WTC11 (cell line): ENCODE results near the gene LMF1. TPM values are rescaled to one million over a fixed set of nuclear protein-coding genes. Genes with fewer than 3 reads are reported as not detected.

ENCODE experiments used
- ATAC-seq: fragments of 200-7000 bp; cut with Tn5 transposase; 2 replicates; pipeline ENCODE4 v1.10.0; 2021; ENCODE audit warnings: mild to moderate bottlenecking, moderate library complexity
- CTCF ChIA-PET: fragments of 300-600 bp; sonication (Branson Sonifier 250); formaldehyde crosslinking; loops from one replicate; lab custom pipeline; 2021; ENCODE audit warnings: antibody characterized with exemption; lab: Charles Lee
- POLR2A ChIA-PET: fragments of 350-600 bp; sonication (Branson Sonifier 250); formaldehyde crosslinking; loops from one replicate; lab custom pipeline; 2021; ENCODE audit warnings: antibody characterized with exemption; lab: Charles Lee
- DNase-seq: peaks from one replicate; pipeline ENCODE4 v3.0.0; 2021; ENCODE audit warnings: low spot score
- H3K27ac Mint-ChIP-seq: 2 replicates; pipeline ENCODE4 v1.8.0; 2021; ENCODE audit warnings: mixed read lengths
- H3K27me3 Mint-ChIP-seq: 2 replicates; pipeline ENCODE4 v1.8.0; 2021; ENCODE audit warnings: low read depth, mild to moderate bottlenecking, moderate library complexity, mixed read lengths
- H3K36me3 Mint-ChIP-seq: 2 replicates; pipeline ENCODE4 v1.8.0; 2021; ENCODE audit warnings: mixed read lengths
- H3K4me1 Mint-ChIP-seq: 2 replicates; pipeline ENCODE4 v1.8.0; 2022; ENCODE audit warnings: mixed read lengths
- H3K4me3 Mint-ChIP-seq: 2 replicates; pipeline ENCODE4 v1.8.0; 2021; ENCODE audit warnings: mild to moderate bottlenecking, moderate library complexity, mixed read lengths
- H3K9me3 Mint-ChIP-seq: 2 replicates; pipeline ENCODE4 v1.8.0; 2021; ENCODE audit warnings: mixed read lengths
- CBFB ChIP-seq: sonication (generic); formaldehyde crosslinking; IDR thresholded peaks from 2 replicates; pipeline ENCODE4 v1.8.1; 2022; ENCODE audit warnings: mild to moderate bottlenecking, low read depth, missing genetic modification reagents
- E2F4 ChIP-seq: sonication (generic); formaldehyde crosslinking; IDR thresholded peaks from 2 replicates; pipeline ENCODE4 v1.8.1; 2022; ENCODE audit warnings: low read depth, mild to moderate bottlenecking, moderate library complexity, missing genetic modification reagents, borderline replicate concordance
- ELF4 ChIP-seq: sonication (generic); formaldehyde crosslinking; IDR thresholded peaks from 2 replicates; pipeline ENCODE4 v1.8.1; 2022; ENCODE audit warnings: low read depth, mild to moderate bottlenecking, moderate library complexity, missing genetic modification reagents
- EMX1 ChIP-seq: fragments of 250-450 bp; sonication (Bioruptor Pico); IDR thresholded peaks from 2 replicates; pipeline ENCODE4 v1.8.0; 2021; ENCODE audit warnings: mild to moderate bottlenecking
- NFYB ChIP-seq: sonication (generic); formaldehyde crosslinking; conservative IDR thresholded peaks from 2 replicates; pipeline ENCODE4 v1.8.0; 2022; ENCODE audit warnings: low read depth, missing genetic modification reagents
- RORB ChIP-seq: fragments of 250-450 bp; sonication (Bioruptor Pico); IDR thresholded peaks from 2 replicates; pipeline ENCODE4 v1.9.0; 2021; ENCODE audit warnings: mild to moderate bottlenecking
- SP1 ChIP-seq: sonication (generic); formaldehyde crosslinking; conservative IDR thresholded peaks from 2 replicates; pipeline ENCODE4 v1.8.1; 2022; ENCODE audit warnings: missing genetic modification reagents
- TEAD4 ChIP-seq: sonication (generic); formaldehyde crosslinking; IDR thresholded peaks from 2 replicates; pipeline ENCODE4 v1.8.0; 2022; ENCODE audit warnings: mild to moderate bottlenecking, missing genetic modification reagents
- TP53 ChIP-seq: sonication (generic); formaldehyde crosslinking; IDR thresholded peaks from 2 replicates; pipeline ENCODE4 v1.8.1; 2023; ENCODE audit warnings: mild to moderate bottlenecking, missing genetic modification reagents
- ZNF121 ChIP-seq: sonication (generic); formaldehyde crosslinking; IDR thresholded peaks from 2 replicates; pipeline ENCODE4 v1.8.0; 2023; ENCODE audit warnings: missing genetic modification reagents
- ZNF219 ChIP-seq: sonication (generic); formaldehyde crosslinking; IDR thresholded peaks from 2 replicates; pipeline ENCODE4 v1.8.0; 2023; ENCODE audit warnings: missing genetic modification reagents, mild to moderate bottlenecking, borderline replicate concordance
- ZNF396 ChIP-seq: fragments of 250-450 bp; sonication (Bioruptor Pico); IDR thresholded peaks from 2 replicates; pipeline ENCODE4 v1.8.0; 2021; ENCODE audit warnings: mild to moderate bottlenecking, moderate library complexity, borderline replicate concordance
- ZNF416 ChIP-seq: fragments of 250-450 bp; sonication (Bioruptor Pico); IDR thresholded peaks from 2 replicates; pipeline ENCODE4 v1.9.0; 2021; ENCODE audit warnings: mild to moderate bottlenecking, inconsistent platforms
- ZNF671 ChIP-seq: fragments of 250-450 bp; sonication (Bioruptor Pico); IDR thresholded peaks from 2 replicates; pipeline ENCODE4 v1.8.0; 2021; ENCODE audit warnings: mild to moderate bottlenecking
- ZSCAN18 ChIP-seq: fragments of 250-450 bp; sonication (Bioruptor Pico); IDR thresholded peaks from 2 replicates; pipeline ENCODE4 v2.1.2; 2022; ENCODE audit warnings: mild to moderate bottlenecking, moderate library complexity
- total RNA-seq: library from RNA; stranded (reverse); gene quantifications from 3 replicates; pipeline ENCODE4 v1.2.3, GENCODE V29; 2021
- TF ChIP-seq, protein P1 (sequence below): sonication (generic); formaldehyde crosslinking; IDR thresholded peaks from 2 replicates; pipeline ENCODE4 v1.8.1; 2022; ENCODE audit warnings: mild to moderate bottlenecking, moderate library complexity, missing genetic modification reagents
- TF ChIP-seq, protein P2 (sequence below): sonication (generic); formaldehyde crosslinking; IDR thresholded peaks from 2 replicates; pipeline ENCODE4 v1.8.1; 2023; ENCODE audit warnings: mild to moderate bottlenecking, missing genetic modification reagents
- TF ChIP-seq, protein P3 (sequence below): sonication (generic); formaldehyde crosslinking; IDR thresholded peaks from 2 replicates; pipeline ENCODE4 v1.8.0; 2022; ENCODE audit warnings: mild to moderate bottlenecking, missing genetic modification reagents
- TF ChIP-seq, protein P4 (sequence below): sonication (generic); formaldehyde crosslinking; IDR thresholded peaks from 2 replicates; pipeline ENCODE4 v1.8.1; 2023; ENCODE audit warnings: mild to moderate bottlenecking, missing genetic modification reagents, borderline replicate concordance

LMF1 gene
- total RNA-seq, 1 experiment from 2014 or later: 10.5 TPM

GRCh38 chr16:967077-967541 lies 3.7 kb downstream of the LMF1 start:
- DNase-seq: no peak
- no peaks in the 10 kb centered on the region; the same call in 1 of the 2 replicates for H3K9me3 Mint-ChIP-seq
- H3K4me3 Mint-ChIP-seq: no peak overlapping the region
- peaks cover 14% of the 10 kb centered on the region for H3K27me3 Mint-ChIP-seq
- H3K4me1 Mint-ChIP-seq: peaks cover 12% of the 10 kb centered on the region
- ChIA-PET CTCF (no interaction called here), POLR2A (interaction anchor here (0.5 kb wide), 1 partner anchor 302 kb away, joined by 3 read pairs; no protein-coding TSS in a partner anchor)
- H3K27ac Mint-ChIP-seq: no peak overlapping the region
- no peak for TF ChIP-seq ELF4 (CRISPR knock-in tag)
- TF ChIP-seq ZNF416: no peak
- TF ChIP-seq, protein P1, sequence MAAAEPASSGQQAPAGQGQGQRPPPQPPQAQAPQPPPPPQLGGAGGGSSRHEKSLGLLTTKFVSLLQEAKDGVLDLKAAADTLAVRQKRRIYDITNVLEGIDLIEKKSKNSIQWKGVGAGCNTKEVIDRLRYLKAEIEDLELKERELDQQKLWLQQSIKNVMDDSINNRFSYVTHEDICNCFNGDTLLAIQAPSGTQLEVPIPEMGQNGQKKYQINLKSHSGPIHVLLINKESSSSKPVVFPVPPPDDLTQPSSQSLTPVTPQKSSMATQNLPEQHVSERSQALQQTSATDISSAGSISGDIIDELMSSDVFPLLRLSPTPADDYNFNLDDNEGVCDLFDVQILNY: no peak
- TF ChIP-seq ZNF396: no peak
- TF ChIP-seq, protein P2, sequence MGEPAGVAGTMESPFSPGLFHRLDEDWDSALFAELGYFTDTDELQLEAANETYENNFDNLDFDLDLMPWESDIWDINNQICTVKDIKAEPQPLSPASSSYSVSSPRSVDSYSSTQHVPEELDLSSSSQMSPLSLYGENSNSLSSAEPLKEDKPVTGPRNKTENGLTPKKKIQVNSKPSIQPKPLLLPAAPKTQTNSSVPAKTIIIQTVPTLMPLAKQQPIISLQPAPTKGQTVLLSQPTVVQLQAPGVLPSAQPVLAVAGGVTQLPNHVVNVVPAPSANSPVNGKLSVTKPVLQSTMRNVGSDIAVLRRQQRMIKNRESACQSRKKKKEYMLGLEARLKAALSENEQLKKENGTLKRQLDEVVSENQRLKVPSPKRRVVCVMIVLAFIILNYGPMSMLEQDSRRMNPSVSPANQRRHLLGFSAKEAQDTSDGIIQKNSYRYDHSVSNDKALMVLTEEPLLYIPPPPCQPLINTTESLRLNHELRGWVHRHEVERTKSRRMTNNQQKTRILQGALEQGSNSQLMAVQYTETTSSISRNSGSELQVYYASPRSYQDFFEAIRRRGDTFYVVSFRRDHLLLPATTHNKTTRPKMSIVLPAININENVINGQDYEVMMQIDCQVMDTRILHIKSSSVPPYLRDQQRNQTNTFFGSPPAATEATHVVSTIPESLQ (CRISPR knock-in tag): no peak
- TF ChIP-seq ZNF671 (CRISPR knock-in tag): no peak
- no peak for TF ChIP-seq TP53 (CRISPR knock-in tag)
- TF ChIP-seq, protein P3, sequence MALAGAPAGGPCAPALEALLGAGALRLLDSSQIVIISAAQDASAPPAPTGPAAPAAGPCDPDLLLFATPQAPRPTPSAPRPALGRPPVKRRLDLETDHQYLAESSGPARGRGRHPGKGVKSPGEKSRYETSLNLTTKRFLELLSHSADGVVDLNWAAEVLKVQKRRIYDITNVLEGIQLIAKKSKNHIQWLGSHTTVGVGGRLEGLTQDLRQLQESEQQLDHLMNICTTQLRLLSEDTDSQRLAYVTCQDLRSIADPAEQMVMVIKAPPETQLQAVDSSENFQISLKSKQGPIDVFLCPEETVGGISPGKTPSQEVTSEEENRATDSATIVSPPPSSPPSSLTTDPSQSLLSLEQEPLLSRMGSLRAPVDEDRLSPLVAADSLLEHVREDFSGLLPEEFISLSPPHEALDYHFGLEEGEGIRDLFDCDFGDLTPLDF (CRISPR knock-in tag): no peak
- TF ChIP-seq, protein P4, sequence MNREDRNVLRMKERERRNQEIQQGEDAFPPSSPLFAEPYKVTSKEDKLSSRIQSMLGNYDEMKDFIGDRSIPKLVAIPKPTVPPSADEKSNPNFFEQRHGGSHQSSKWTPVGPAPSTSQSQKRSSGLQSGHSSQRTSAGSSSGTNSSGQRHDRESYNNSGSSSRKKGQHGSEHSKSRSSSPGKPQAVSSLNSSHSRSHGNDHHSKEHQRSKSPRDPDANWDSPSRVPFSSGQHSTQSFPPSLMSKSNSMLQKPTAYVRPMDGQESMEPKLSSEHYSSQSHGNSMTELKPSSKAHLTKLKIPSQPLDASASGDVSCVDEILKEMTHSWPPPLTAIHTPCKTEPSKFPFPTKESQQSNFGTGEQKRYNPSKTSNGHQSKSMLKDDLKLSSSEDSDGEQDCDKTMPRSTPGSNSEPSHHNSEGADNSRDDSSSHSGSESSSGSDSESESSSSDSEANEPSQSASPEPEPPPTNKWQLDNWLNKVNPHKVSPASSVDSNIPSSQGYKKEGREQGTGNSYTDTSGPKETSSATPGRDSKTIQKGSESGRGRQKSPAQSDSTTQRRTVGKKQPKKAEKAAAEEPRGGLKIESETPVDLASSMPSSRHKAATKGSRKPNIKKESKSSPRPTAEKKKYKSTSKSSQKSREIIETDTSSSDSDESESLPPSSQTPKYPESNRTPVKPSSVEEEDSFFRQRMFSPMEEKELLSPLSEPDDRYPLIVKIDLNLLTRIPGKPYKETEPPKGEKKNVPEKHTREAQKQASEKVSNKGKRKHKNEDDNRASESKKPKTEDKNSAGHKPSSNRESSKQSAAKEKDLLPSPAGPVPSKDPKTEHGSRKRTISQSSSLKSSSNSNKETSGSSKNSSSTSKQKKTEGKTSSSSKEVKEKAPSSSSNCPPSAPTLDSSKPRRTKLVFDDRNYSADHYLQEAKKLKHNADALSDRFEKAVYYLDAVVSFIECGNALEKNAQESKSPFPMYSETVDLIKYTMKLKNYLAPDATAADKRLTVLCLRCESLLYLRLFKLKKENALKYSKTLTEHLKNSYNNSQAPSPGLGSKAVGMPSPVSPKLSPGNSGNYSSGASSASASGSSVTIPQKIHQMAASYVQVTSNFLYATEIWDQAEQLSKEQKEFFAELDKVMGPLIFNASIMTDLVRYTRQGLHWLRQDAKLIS (CRISPR knock-in tag): no peak
- no peak for TF ChIP-seq ZSCAN18 (CRISPR knock-in tag)
- no peak for TF ChIP-seq RORB (CRISPR knock-in tag)
- no peak for TF ChIP-seq CBFB (CRISPR knock-in tag)
- no peak for TF ChIP-seq E2F4 (CRISPR knock-in tag)
- TF ChIP-seq ZNF219 (CRISPR knock-in tag): no peak
- no peak for TF ChIP-seq TEAD4 (CRISPR knock-in tag)
- TF ChIP-seq ZNF121 (CRISPR knock-in tag): no peak
- TF ChIP-seq NFYB (CRISPR knock-in tag): no peak
- no peak for TF ChIP-seq SP1 (CRISPR knock-in tag)
- TF ChIP-seq EMX1 (CRISPR knock-in tag): no peak
- TF ChIP-seq, all 79 proteins: peak for 0
- H3K36me3 Mint-ChIP-seq: peaks cover 5% of the 10 kb centered on the region
- ATAC-seq: no peak
